Bone marrow (tissue), 2 donors: Measurements from ENCODE around the gene CDH20.
A peak's percentile ranks its signal among the peaks of the same experiment; 100 is the strongest.

Experiments
- DNase-seq, 2 donors: peaks; one replicate each; lab custom pipeline; 2025; lab: John Stamatoyannopoulos, UW

Gene CDH20

GRCh38 chr18:61531182-61531581 lies 198.0 kb downstream of the CDH20 start:
- no peak for DNase-seq

DNA sequence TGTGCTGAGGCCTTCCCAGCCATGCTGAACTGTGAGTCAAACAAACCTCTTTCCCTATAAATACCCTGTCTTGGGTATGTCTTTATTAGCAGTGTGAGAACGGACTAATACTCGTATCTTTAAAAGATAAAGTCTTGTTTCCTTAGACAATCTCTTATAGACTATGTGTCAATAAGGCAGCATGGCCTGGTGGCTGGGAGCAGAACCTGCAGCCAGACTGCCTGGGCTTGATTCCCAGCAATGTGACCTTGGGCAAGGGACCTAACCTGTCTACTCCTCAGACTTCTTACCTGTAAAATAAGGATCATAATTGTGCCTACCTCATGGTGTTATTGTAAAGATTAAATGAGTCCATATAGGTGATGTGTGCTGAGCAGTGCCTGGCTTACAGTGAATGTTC lies 198.7 kb downstream of the CDH20 start:
- DNase-seq = no peak

DNA sequence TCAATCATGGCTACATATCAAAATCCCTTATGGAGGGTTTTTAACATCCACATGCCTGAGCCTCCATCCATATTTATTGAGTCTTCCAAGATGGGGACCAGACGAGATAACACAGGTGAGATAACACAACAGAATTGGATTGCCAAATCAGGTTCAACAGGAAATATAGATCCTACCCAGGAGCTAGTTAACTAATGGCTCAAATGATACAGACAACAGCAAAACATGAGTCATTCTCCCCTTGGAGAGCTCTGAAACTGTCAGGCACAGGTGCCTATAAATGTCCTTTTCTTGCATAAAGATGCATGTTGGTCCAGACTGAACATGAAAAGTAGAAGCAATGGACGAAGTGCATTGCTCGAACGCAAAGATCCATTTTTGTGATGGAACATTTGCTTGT lies 202.2 kb downstream of the CDH20 start:
- DNase-seq = no peak

GRCh38 chr18:61541673-61542072 lies 208.4 kb downstream of the CDH20 start:
- no peak for DNase-seq

DNA sequence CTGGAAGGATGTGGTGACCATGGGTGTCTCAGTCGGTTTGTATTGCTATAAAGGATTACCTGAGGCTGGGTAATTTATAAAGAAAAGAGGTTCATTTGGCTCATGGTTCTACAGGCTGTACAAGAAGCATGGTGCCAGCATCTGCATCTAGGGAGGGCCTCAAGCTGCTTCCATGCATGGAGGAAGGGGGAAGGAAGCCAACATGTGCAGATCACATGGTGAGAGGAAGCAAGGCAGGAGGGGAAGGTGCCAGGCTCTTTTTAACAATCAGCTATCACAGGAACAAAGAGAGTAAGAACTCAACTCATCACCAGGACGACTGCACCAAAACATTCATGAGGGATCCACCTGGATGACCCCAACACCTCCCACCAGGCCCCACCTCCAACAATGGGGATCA lies 209.4 kb downstream of the CDH20 start:
- no peak for DNase-seq

DNA sequence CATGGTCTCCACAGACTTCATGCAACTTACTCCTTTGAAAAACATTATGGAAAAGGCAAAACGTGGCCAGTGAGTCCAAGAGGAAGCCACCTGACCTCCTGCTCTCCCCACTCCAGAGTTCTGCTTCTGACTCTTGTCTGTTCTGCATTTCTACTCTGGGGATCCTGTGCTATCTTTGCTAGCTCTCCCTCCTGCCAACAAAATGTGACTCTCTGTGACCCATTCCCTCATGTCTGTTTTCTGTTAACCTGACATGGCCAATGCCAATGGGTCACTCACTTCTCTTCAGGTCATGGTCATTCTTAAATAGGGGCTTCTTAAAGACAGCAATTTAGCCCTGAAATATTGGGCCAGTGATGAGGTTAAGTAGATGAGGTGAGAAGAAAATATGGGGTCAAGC lies 210.3 kb downstream of the CDH20 start:
- DNase-seq = no peak

DNA sequence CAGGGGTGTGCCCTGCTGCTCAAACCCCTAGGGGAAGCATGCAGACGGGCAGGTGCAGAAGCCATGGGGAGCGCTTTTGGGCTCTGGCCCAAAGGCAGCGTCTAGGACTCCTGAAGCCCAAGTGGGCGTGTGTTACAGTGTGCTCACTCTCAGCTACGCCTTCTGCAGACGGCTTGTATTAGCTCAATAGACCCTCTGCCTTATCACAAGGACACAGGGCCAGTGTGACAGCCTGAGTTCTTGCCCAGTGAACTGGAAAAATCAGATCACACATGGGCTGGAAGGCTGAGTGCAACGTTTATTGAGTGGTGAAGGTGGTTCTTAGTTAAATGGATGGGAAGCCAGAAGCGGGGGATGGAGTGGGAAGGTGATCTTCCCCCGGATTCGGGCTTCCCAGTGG lies 210.9 kb downstream of the CDH20 start:
- no peak for DNase-seq

DNA sequence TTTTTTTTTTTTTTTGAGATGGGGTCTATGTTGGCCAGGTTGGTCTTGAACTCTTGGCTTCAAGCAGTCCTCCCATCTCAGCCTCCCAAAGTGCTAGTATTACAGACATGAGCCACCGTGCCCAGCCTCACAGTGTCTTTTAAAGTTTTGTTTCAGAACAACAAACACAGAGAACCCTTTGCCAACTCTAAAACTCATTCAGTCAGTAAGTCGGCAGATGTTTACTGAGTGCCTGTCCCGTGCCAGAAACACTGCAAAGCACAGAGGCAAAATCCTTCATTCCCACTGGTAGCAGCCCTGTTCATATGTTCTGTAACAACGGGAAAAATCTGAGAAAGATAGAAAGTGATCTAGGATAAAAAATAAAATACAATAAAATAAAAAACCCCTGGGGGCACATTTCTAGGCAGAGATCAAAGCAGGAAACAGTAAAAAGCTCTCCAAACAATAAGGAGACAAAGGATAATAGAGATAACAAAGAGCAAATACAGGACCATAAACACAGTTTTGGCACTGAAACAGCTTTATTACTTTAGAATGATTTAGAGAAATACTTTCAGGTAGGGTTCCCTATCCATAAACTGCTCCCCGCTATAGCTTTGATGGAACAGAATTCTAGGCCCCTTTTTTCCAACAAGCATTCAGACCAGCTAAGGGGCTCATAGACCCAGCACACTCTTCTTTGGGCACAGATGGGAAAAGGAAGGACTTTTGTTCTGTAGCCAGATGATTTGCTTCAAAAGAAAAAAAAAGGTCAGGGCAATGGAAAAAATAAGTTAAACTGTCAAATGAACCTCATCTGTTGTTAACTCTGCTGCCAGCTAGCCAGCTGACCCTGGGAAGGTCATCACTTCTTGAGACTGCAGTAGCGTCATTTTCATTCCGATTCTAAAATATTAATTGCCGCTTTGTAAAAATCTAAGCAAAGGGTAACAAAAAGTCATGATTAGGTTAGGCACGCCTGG lies 212.3 kb downstream of the CDH20 start:
- DNase-seq = no peak

DNA sequence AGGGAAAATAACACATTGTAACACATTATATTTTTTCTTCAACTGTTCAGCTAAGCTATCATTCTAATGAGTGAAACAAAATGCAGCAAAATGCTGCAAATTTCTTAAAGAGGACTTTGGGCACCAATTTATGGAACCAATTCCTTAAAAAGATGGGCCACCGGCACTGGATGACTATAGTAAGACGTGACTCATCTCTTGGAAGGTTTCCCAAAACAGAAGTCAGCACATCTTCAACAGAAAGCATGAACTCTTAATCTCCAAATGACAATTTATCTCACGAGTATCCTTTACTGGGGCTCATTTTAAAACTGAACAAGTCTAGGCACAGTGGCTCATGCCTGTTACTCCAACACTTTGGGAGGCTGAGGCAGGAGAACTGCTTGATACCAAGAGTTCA lies 213.4 kb downstream of the CDH20 start:
- no peak for DNase-seq

GRCh38 chr18:61549416-61549815 lies 216.2 kb downstream of the CDH20 start:
- no peak for DNase-seq

GRCh38 chr18:61549889-61550288 lies 216.7 kb downstream of the CDH20 start:
- no peak for DNase-seq

DNA sequence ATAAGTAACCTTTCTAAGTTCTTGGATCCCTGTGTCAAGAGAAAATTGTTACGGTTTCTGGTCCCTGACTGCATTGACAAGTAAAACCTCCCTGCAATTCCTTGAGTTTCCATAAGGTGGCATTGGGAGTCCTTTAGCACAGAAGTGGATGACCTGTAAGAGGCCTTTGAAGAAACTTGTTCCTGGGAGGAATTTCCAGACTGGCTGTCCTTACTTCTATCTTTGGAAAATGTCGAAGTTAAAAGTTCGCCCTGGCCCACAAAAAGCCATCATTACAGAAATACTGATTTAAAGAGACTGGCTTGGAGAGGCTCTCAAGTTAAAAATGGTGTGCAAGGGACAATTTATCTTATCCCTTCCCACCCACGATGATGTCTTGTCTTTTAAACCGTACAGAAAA lies 218.4 kb downstream of the CDH20 start:
- no peak for DNase-seq

- DNase-seq = no peak
Observed at GRCh38 chr18:61553045-61553659, 219.9 kb downstream of the CDH20 start.

DNA sequence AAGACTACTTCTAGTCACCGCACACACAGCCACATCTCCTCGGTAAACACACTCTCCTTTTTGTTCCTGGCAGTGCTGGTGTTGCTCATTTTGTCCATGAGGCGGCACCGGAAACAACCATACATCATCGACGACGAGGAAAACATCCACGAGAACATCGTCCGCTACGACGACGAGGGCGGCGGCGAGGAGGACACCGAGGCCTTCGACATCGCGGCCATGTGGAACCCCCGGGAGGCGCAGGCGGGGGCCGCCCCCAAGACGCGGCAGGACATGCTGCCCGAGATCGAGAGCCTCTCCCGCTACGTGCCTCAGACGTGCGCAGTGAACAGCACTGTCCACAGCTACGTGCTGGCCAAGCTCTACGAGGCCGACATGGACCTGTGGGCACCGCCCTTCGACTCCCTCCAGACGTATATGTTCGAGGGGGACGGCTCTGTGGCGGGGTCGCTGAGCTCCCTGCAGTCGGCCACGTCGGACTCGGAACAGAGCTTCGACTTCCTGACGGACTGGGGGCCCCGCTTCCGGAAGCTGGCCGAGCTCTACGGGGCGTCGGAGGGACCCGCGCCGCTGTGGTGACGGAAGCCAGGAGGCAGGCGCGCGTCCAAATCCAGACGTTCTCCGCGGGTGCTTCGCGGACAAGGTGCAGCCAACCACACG lies 221.0 kb downstream of the CDH20 start:
- DNase-seq = peak in 1 of 2 donors; percentile 5

GRCh38 chr18:61554946-61555361 lies 221.7 kb downstream of the CDH20 start:
- no peak for DNase-seq

- DNase-seq = no peak
Observed at GRCh38 chr18:61556316-61556715, 223.1 kb downstream of the CDH20 start.

GRCh38 chr18:61556862-61557261 lies 223.6 kb downstream of the CDH20 start:
- DNase-seq = no peak

DNA sequence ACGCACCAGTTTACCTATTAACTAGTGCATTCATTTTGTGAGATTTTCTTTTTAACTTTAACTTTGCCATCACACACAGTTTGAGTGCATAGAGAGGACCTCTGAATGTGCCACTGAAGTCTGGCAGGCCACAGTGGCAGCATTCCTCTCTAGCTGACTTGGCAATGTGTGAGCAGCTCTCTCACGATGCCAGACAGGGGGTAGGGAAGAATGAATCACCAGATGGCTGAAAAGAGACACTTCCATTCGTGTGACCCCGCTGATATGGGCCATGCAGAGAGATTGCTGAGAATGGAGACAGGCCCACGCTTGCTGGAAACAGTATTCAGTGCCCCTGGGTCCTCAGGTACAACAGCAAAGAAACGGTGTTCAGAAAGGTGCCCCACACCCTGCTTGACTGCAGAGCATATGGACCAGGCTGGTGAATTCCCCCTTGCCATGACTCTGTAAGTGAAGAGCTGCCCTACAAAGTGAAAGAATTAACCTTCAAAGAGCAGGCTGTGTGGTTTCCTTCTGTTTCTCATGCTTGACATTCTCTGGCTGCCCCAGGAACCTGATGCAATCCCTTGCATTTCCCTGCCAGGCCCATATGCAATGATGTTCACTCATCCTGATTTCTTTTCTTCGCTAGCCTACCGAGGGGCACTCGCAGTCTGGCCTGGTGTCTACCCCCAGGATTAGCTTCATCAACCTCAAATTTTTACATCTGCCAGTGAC lies 236.1 kb downstream of the CDH20 start:
- no peak for DNase-seq

DNA sequence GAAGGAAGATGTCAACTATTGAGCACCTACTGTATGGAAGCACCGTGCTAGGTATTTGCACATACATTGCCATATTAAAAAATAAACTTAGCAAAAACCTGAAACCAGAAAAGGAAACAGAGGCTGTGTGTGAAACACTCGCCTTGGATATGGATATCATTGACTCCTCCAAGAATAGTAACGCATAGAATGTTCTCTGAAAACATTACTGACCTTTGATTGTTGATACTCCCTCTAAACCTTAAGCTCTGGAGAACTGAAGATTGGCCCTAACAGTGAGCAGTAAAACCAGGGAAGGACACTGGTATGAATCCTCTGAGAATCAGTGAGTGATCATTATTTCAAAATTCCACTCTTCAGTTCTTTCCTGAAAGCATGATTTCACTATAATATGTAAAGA lies 236.8 kb downstream of the CDH20 start:
- no peak for DNase-seq

DNA sequence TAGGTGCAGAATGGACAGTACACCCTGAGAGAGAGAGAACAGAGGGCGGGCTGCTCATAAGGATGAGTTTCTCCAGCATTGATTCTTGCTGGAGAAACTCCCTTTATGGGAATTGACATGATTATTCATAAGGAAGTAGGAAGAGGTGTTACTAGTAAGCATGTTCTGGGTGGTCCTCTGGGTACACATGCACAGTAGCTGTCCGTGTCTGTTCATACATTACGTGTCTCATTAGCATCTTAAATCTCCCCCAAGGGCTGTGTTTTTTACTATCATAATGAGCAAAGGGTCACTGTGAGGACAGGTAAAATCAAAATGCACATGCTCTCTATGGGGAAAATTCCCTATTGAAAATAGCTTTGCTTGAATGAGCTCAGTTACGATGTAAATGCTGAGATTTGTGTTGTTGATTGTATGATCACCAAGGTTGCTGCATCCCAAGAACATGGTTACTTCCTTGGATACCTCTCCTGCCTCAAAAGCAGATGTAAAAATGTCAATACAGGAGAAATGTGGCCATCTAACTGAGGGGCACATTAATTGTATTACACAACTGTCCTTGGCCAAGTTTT lies 238.9 kb downstream of the CDH20 start:
- DNase-seq = no peak

DNA sequence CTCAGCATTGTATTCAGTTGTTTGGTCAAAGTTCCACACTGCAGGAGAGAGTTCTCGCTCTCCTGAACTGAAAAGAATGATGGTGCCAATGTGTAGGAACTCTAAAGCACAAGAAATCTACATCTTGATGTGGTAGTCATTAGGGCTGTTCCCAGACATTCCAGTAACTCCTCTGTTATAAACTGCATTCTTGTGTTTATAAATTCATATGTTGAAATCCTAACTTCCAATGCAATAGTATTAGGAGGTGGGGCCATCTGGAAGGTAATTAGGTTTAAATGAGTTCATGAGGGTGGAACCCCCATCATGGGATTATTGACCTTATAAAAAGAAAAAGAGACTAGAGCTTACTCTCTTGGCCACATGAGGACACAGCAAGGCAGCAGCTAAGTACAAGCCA lies 239.6 kb downstream of the CDH20 start:
- DNase-seq = no peak

- no peak for DNase-seq
Observed at GRCh38 chr18:61574665-61575064, 241.4 kb downstream of the CDH20 start.
